ENCODE results near the gene ZMIZ1.
A peak's percentile ranks its signal among the peaks of the same experiment; 100 is the strongest.

ZMIZ1 gene

DNA sequence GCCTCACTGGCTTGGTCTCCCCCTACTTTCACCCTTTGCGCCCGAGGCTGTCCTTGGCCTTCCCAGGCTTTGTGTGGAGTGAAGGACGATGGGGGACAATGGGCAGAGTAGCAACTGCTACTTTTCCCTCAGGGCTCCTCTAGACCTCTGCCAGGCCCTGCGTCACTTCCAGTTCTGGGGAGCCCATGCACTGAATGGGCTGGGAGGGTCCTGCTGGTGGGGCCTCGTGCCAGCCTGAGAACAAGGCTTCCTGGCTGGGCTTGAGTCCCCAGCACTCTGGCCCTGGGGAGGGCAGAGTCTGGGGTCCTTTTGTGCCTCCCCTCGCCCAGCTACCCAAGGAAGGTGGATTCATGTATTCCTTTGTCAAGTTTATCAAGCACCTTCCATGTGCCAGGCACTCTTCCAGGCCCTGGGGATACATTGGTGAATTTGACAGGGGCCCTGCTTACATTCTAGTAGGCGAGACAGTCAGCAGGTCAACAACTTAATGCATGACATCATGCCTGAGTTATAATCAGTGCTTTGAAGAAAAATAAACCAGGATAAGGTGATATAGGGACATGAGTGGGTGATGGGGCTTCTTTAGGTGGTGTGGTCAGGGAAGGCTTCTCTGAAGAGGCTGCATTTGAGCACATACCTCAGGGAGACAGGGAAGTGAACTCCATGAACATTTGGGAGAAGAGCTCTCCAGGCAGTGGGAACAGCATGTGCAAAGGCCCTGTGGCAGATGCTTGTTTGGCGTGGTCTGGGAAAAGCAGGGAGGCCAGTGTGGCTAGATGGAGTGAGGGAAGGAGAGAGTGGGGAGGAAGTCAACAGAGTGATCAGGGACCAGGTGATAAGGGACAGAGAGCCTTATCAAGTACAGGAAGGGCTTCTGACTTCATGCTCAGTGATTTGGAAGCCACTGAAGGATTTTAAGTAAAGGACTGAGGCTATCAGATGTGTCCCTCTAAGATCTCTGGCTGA lies 14.1 kb downstream of the ZMIZ1 start:
- Histone ChIP-seq H3K4me2 (ENCODE audit: low read length, poor library complexity, severe bottlenecking) (no peak overlapping the region), H2BK15ac (ENCODE audit: low read depth, poor library complexity, severe bottlenecking) (peak overlapping the region; percentile 97), H4K91ac (ENCODE audit: low read length) (peak overlapping the region; percentile 29), H3K18ac (ENCODE audit: low read depth in 1 of 2, low read length in 2 of 2) (peak overlapping the region; percentile 65 to 86), H3K4ac (ENCODE audit: low read depth in 1 of 2, low read length in 2 of 2) (peak overlapping the region in 1 of 2 experiments; percentile 70), H3K9ac (ENCODE audit: low read length) (peak overlapping the region; percentile 46), H3K79me1 (replicated peaks; ENCODE audit: low read length, poor library complexity, severe bottlenecking) (no peaks in the 10 kb centered on the region), H3K36me3 (ENCODE audit: control insufficient read depth in 1 of 2, insufficient read depth in 2 of 2, low read depth in 1 of 2, low read length in 2 of 2) (peaks cover 19 to 30% of the 10 kb centered on the region in 2 experiments), H2AFZ (ENCODE audit: low read depth, low read length) (no peak overlapping the region), H3K4me3 (ENCODE audit: insufficient read depth in 1 of 2, low read depth in 1 of 2, low read length in 2 of 2) (no peak overlapping the region), H3K27ac (ENCODE audit: low read length, poor library complexity, severe bottlenecking) (no peak overlapping the region), H3K23ac (ENCODE audit: low read length in 2 of 2) (no peak overlapping the region), H3K14ac (ENCODE audit: low read length in 2 of 2) (peak overlapping the region in 1 of 2 experiments; percentile 72), H2BK12ac (ENCODE audit: low read length in 2 of 2) (peak overlapping the region; percentile 59 to 82), H3K27me3 (ENCODE audit: control insufficient read depth in 1 of 2, insufficient read depth in 1 of 2, low read length in 2 of 2) (no peaks in the 10 kb centered on the region), H3K9me3 (ENCODE audit: control insufficient read depth, low read length) (no peaks in the 10 kb centered on the region), H2AK5ac (ENCODE audit: low read length, severe bottlenecking) (peak overlapping the region; percentile 12), H4K8ac (ENCODE audit: low read length) (no peak overlapping the region), H3K4me1 (ENCODE audit: control insufficient read depth, insufficient read depth, low read depth, low read length) (peaks cover 80% of the 10 kb centered on the region), H2BK5ac (ENCODE audit: low read depth, low read length, poor library complexity, severe bottlenecking) (no peak overlapping the region), H2BK120ac (ENCODE audit: low read depth, low read length) (peak overlapping the region; percentile 19)
- 89% methylated on average over 8 of the region's 8 CpGs for WGBS
- DNase-seq, result no peak

GRCh38 chr10:79084012-79084971 lies 15.5 kb downstream of the ZMIZ1 start:
- Histone ChIP-seq H3K18ac (ENCODE audit: low read depth in 1 of 2, low read length in 2 of 2) (peak overlapping the region; percentile 79), H3K9ac (ENCODE audit: low read length) (peak overlapping the region; percentile 46), H3K27ac (ENCODE audit: low read length, poor library complexity, severe bottlenecking) (peak overlapping the region; percentile 15), H3K4me1 (ENCODE audit: control insufficient read depth, insufficient read depth, low read depth, low read length) (peaks cover 84% of the 10 kb centered on the region), H2AFZ (ENCODE audit: low read depth, low read length) (no peak overlapping the region), H3K36me3 (ENCODE audit: control insufficient read depth in 1 of 2, insufficient read depth in 2 of 2, low read depth in 1 of 2, low read length in 2 of 2) (peaks cover 19 to 44% of the 10 kb centered on the region in 2 experiments), H4K8ac (ENCODE audit: low read length) (no peak overlapping the region), H3K23ac (ENCODE audit: low read length in 2 of 2) (no peak overlapping the region), H2AK5ac (ENCODE audit: low read length, severe bottlenecking) (peak overlapping the region; percentile 40), H2BK12ac (ENCODE audit: low read length in 2 of 2) (peak overlapping the region; percentile 79 to 87), H3K4me3 (ENCODE audit: insufficient read depth in 1 of 2, low read depth in 1 of 2, low read length in 2 of 2) (no peak overlapping the region), H2BK5ac (ENCODE audit: low read depth, low read length, poor library complexity, severe bottlenecking) (no peak overlapping the region), H2BK120ac (ENCODE audit: low read depth, low read length) (no peak overlapping the region), H4K91ac (ENCODE audit: low read length) (peak overlapping the region; percentile 87), H2BK15ac (ENCODE audit: low read depth, poor library complexity, severe bottlenecking) (no peak overlapping the region), H3K27me3 (ENCODE audit: control insufficient read depth in 1 of 2, insufficient read depth in 1 of 2, low read length in 2 of 2) (no peaks in the 10 kb centered on the region), H3K79me1 (replicated peaks; ENCODE audit: low read length, poor library complexity, severe bottlenecking) (no peaks in the 10 kb centered on the region), H3K4ac (ENCODE audit: low read depth in 1 of 2, low read length in 2 of 2) (peak overlapping the region in 1 of 2 experiments; percentile 35), H3K4me2 (ENCODE audit: low read length, poor library complexity, severe bottlenecking) (no peak overlapping the region), H3K14ac (ENCODE audit: low read length in 2 of 2) (no peak overlapping the region), H3K9me3 (ENCODE audit: control insufficient read depth, low read length) (no peaks in the 10 kb centered on the region)
- DNase-seq, result peak; percentile 93
- 60% methylated on average over 8 of the region's 9 CpGs for WGBS

- Histone ChIP-seq H3K4me2 (ENCODE audit: low read length, poor library complexity, severe bottlenecking) (no peak overlapping the region), H3K27me3 (ENCODE audit: control insufficient read depth in 1 of 2, insufficient read depth in 1 of 2, low read length in 2 of 2) (no peaks in the 10 kb centered on the region), H3K27ac (ENCODE audit: low read length, poor library complexity, severe bottlenecking) (no peak overlapping the region), H3K9ac (ENCODE audit: low read length) (no peak overlapping the region), H3K4me3 (ENCODE audit: insufficient read depth in 1 of 2, low read depth in 1 of 2, low read length in 2 of 2) (no peak overlapping the region), H3K9me3 (ENCODE audit: control insufficient read depth, low read length) (no peaks in the 10 kb centered on the region), H2BK15ac (ENCODE audit: low read depth, poor library complexity, severe bottlenecking) (peak overlapping the region; percentile 55), H3K79me1 (replicated peaks; ENCODE audit: low read length, poor library complexity, severe bottlenecking) (no peaks in the 10 kb centered on the region), H4K91ac (ENCODE audit: low read length) (peak overlapping the region; percentile 87), H3K14ac (ENCODE audit: low read length in 2 of 2) (no peak overlapping the region), H3K4me1 (ENCODE audit: control insufficient read depth, insufficient read depth, low read depth, low read length) (peaks cover 84% of the 10 kb centered on the region), H3K4ac (ENCODE audit: low read depth in 1 of 2, low read length in 2 of 2) (peak overlapping the region in 1 of 2 experiments; percentile 35), H3K23ac (ENCODE audit: low read length in 2 of 2) (peak overlapping the region in 1 of 2 experiments; percentile 46), H3K36me3 (ENCODE audit: control insufficient read depth in 1 of 2, insufficient read depth in 2 of 2, low read depth in 1 of 2, low read length in 2 of 2) (peaks cover 20 to 43% of the 10 kb centered on the region in 2 experiments), H2BK5ac (ENCODE audit: low read depth, low read length, poor library complexity, severe bottlenecking) (no peak overlapping the region), H2AFZ (ENCODE audit: low read depth, low read length) (no peak overlapping the region), H3K18ac (ENCODE audit: low read depth in 1 of 2, low read length in 2 of 2) (peak overlapping the region; percentile 71 to 79), H2BK12ac (ENCODE audit: low read length in 2 of 2) (peak overlapping the region; percentile 79 to 87), H2BK120ac (ENCODE audit: low read depth, low read length) (peak overlapping the region; percentile 35), H4K8ac (ENCODE audit: low read length) (peak overlapping the region; percentile 52), H2AK5ac (ENCODE audit: low read length, severe bottlenecking) (peak overlapping the region; percentile 5)
- no peak for DNase-seq
- 98% methylated on average over 12 of the region's 14 CpGs for WGBS
Measured at GRCh38 chr10:79084972-79085597, 16.3 kb downstream of the ZMIZ1 start.

All from mesenchymal stem cell (in vitro differentiated cells and primary cell).